Astrocyte (in vitro differentiated cells and primary cell): Measurements from ENCODE around the gene SPIN1. TPM values are rescaled to one million over a fixed set of nuclear protein-coding genes. Genes with fewer than 3 reads are reported as not detected.
"Not testable (repeated sequence)": the region's sequence is repeated elsewhere in the genome, so short reads cannot be mapped to it uniquely, and the experiment has no call there.

Source experiments
- DNase-seq: peaks from one replicate; pipeline ENCODE4 v3.0.0-alpha.2; 2010; ENCODE audit warnings: low read depth
- FAIRE-seq: peaks from 2 replicates; lab custom pipeline; 2011; peaks lifted over from hg19 to GRCh38; lab: Jason Lieb, UNC
- H2AFZ ChIP-seq: 2 replicates; pipeline ENCODE4 v1.6.0; 2012; ENCODE audit warnings: low read depth, low read length, inconsistent platforms
- H3K27ac ChIP-seq: 2 replicates; pipeline ENCODE4 v1.5.1; 2011; ENCODE audit warnings: low read depth, low read length, inconsistent platforms
- H3K27me3 ChIP-seq: 2 replicates; pipeline ENCODE4 v1.6.0; 2011; ENCODE audit warnings: low read length, inconsistent platforms; ENCODE audit not compliant: insufficient read depth
- H3K36me3 ChIP-seq: 2 replicates; pipeline ENCODE4 v1.5.1; 2011; ENCODE audit warnings: low read length, inconsistent platforms; ENCODE audit not compliant: insufficient read depth
- H3K4me1 ChIP-seq: 2 replicates; pipeline ENCODE4 v1.5.1; 2011; ENCODE audit warnings: low read length, inconsistent platforms; ENCODE audit not compliant: insufficient read depth
- H3K4me2 ChIP-seq: 2 replicates; pipeline ENCODE4 v1.6.0; 2012; ENCODE audit warnings: low read length, inconsistent platforms
- H3K4me3 ChIP-seq: 2 replicates; pipeline ENCODE4 v1.5.1; 2011; ENCODE audit warnings: low read depth, mild to moderate bottlenecking, low read length, inconsistent platforms; ENCODE audit not compliant: insufficient read depth
- H3K79me2 ChIP-seq: 2 replicates; pipeline ENCODE4 v1.6.0; 2012; ENCODE audit warnings: mild to moderate bottlenecking, low read length, inconsistent platforms; ENCODE audit not compliant: insufficient read depth
- H3K9ac ChIP-seq: 2 replicates; pipeline ENCODE4 v1.6.0; 2012; ENCODE audit warnings: mild to moderate bottlenecking, low read length, inconsistent platforms
- H3K9me3 ChIP-seq: 2 replicates; pipeline ENCODE4 v1.5.1; 2012; ENCODE audit warnings: low read depth, mild to moderate bottlenecking, low read length, inconsistent platforms; ENCODE audit not compliant: insufficient read depth
- H4K20me1 ChIP-seq: 2 replicates; pipeline ENCODE4 v1.6.0; 2012; ENCODE audit warnings: low read length, inconsistent platforms; ENCODE audit not compliant: insufficient read depth
- H3K27ac Mint-ChIP-seq: one replicate; pipeline ENCODE4 v1.8.0; 2021; ENCODE audit warnings: mild to moderate bottlenecking, mixed read lengths; ENCODE audit not compliant: unreplicated experiment
- H3K27me3 Mint-ChIP-seq: one replicate; pipeline ENCODE4 v1.8.0; 2021; ENCODE audit warnings: low read depth, mixed read lengths; ENCODE audit not compliant: unreplicated experiment
- H3K36me3 Mint-ChIP-seq: one replicate; pipeline ENCODE4 v1.8.0; 2021; ENCODE audit warnings: low read depth, mixed read lengths; ENCODE audit not compliant: unreplicated experiment
- H3K4me1 Mint-ChIP-seq: one replicate; pipeline ENCODE4 v1.8.0; 2021; ENCODE audit warnings: low read depth, mixed read lengths; ENCODE audit not compliant: unreplicated experiment
- H3K4me3 Mint-ChIP-seq: one replicate; pipeline ENCODE4 v1.8.0; 2021; ENCODE audit warnings: mild to moderate bottlenecking, moderate library complexity, mixed read lengths; ENCODE audit not compliant: unreplicated experiment
- H3K9me3 Mint-ChIP-seq: one replicate; pipeline ENCODE4 v1.8.0; 2021; ENCODE audit warnings: mild to moderate bottlenecking, mixed read lengths; ENCODE audit not compliant: unreplicated experiment
- EZH2 ChIP-seq: IDR thresholded peaks from 2 replicates; pipeline ENCODE4 v1.6.1; 2012; ENCODE audit warnings: mild to moderate bottlenecking, low read length, inconsistent platforms; ENCODE audit not compliant: insufficient read depth
- total RNA-seq: library from RNA; stranded (reverse); gene quantifications from 2 replicates; pipeline ENCODE4 v1.2.1, GENCODE V29; 2021
- TF ChIP-seq, protein P1 (sequence below): IDR thresholded peaks from 2 replicates; pipeline ENCODE4 v1.5.1; 2011; ENCODE audit warnings: low read depth, mild to moderate bottlenecking, inconsistent platforms, low read length, moderate library complexity; ENCODE audit not compliant: insufficient read depth

Gene SPIN1
- total RNA-seq, 1 donor from 2014 or later = 74.1 TPM

- H3K4me3 Mint-ChIP-seq = no peak overlapping the region
These were observed 8.9 kb upstream of the SPIN1 start for GRCh38 chr9:88379352-88379751.

DNA sequence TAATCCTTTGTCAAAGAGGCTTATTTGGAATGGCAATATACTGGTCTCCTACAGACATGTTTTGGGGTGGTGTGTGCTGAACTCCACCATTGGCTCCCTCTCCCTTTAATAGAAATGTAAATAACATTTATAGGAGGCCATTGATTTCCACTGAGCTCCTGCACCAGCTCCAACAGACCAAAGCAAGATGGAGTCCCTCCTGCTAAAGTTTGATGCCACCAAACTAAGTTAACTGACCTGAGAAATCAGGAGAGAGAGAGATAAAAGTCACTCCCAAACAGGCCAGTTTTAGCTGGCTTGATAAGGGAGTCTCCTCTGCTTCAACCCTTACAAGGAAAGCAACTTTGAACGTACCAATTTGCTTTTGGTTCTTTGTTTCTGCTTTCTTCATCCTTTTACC lies 8.1 kb upstream of the SPIN1 start:
- no peaks in the 10 kb centered on the region for H3K27me3 Mint-ChIP-seq
- no peak overlapping the region for H3K9ac ChIP-seq
- no peak overlapping the region for H3K4me3 ChIP-seq
- no peaks in the 10 kb centered on the region for H3K9me3 ChIP-seq
- TF ChIP-seq EZH2 = no peak
- TF ChIP-seq, protein P1, sequence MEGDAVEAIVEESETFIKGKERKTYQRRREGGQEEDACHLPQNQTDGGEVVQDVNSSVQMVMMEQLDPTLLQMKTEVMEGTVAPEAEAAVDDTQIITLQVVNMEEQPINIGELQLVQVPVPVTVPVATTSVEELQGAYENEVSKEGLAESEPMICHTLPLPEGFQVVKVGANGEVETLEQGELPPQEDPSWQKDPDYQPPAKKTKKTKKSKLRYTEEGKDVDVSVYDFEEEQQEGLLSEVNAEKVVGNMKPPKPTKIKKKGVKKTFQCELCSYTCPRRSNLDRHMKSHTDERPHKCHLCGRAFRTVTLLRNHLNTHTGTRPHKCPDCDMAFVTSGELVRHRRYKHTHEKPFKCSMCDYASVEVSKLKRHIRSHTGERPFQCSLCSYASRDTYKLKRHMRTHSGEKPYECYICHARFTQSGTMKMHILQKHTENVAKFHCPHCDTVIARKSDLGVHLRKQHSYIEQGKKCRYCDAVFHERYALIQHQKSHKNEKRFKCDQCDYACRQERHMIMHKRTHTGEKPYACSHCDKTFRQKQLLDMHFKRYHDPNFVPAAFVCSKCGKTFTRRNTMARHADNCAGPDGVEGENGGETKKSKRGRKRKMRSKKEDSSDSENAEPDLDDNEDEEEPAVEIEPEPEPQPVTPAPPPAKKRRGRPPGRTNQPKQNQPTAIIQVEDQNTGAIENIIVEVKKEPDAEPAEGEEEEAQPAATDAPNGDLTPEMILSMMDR = no peak
- no peak overlapping the region for H3K4me3 Mint-ChIP-seq
- no peaks in the 10 kb centered on the region for H3K36me3 ChIP-seq
- H3K27ac ChIP-seq = no peak overlapping the region
- peaks cover 2% of the 10 kb centered on the region for H3K36me3 Mint-ChIP-seq
- no peaks in the 10 kb centered on the region for H4K20me1 ChIP-seq
- no peak overlapping the region for H3K27ac Mint-ChIP-seq
- H3K27me3 ChIP-seq = no peaks in the 10 kb centered on the region
- no peak overlapping the region for H2AFZ ChIP-seq
- no peaks in the 10 kb centered on the region for H3K79me2 ChIP-seq
- no peaks in the 10 kb centered on the region for H3K4me1 Mint-ChIP-seq
- no peaks in the 10 kb centered on the region for H3K4me1 ChIP-seq
- H3K4me2 ChIP-seq = no peak overlapping the region
- FAIRE-seq (no peak), DNase-seq (no peak)
- peaks cover 2% of the 10 kb centered on the region for H3K9me3 Mint-ChIP-seq

More at GRCh38 chr9:88379352-88379751, 8.9 kb upstream of the SPIN1 start:
- H3K9me3 Mint-ChIP-seq = peaks cover 2% of the 10 kb centered on the region
- H3K4me1 Mint-ChIP-seq = no peaks in the 10 kb centered on the region
- Histone ChIP-seq H3K36me3 (no peaks in the 10 kb centered on the region), H4K20me1 (no peaks in the 10 kb centered on the region), H3K79me2 (no peaks in the 10 kb centered on the region), H3K9me3 (no peaks in the 10 kb centered on the region), H3K27me3 (no peaks in the 10 kb centered on the region), H3K27ac (no peak overlapping the region), H3K4me1 (no peaks in the 10 kb centered on the region), H3K4me2 (no peak overlapping the region), H3K4me3 (no peak overlapping the region), H3K9ac (no peak overlapping the region), H2AFZ (no peak overlapping the region)
- no peak for TF ChIP-seq EZH2
- TF ChIP-seq, protein P1 = no peak
- no peak for FAIRE-seq
- peaks cover 2% of the 10 kb centered on the region for H3K36me3 Mint-ChIP-seq
- no peak overlapping the region for H3K27ac Mint-ChIP-seq
- H3K27me3 Mint-ChIP-seq = no peaks in the 10 kb centered on the region
- no peak for DNase-seq

GRCh38 chr9:88381322-88381721 lies 6.9 kb upstream of the SPIN1 start:
- not testable (repeated sequence) for H3K79me2 ChIP-seq, H3K4me3 Mint-ChIP-seq, H4K20me1 ChIP-seq, H3K9me3 Mint-ChIP-seq, DNase-seq, H3K27ac Mint-ChIP-seq, H3K27me3 Mint-ChIP-seq, H3K36me3 ChIP-seq, H2AFZ ChIP-seq, H3K9me3 ChIP-seq, H3K27ac ChIP-seq, H3K36me3 Mint-ChIP-seq, H3K9ac ChIP-seq, FAIRE-seq, H3K4me1 Mint-ChIP-seq, H3K4me3 ChIP-seq, H3K27me3 ChIP-seq, H3K4me1 ChIP-seq, H3K4me2 ChIP-seq
